ENCODE results near the gene UVSSA.
"Not testable (repeated sequence)": the region's sequence is repeated elsewhere in the genome, so short reads cannot be mapped to it uniquely, and the experiment has no call there.

Gene UVSSA

GRCh38 chr4:1332686-1333085 lies 14.3 kb upstream of the UVSSA start:
- DNase-seq, result no peak

GRCh38 chr4:1333256-1333655 lies 13.8 kb upstream of the UVSSA start:
- DNase-seq, result no peak

GRCh38 chr4:1333851-1334578 lies 13.0 kb upstream of the UVSSA start:
- DNase-seq, result not testable (repeated sequence)

DNA sequence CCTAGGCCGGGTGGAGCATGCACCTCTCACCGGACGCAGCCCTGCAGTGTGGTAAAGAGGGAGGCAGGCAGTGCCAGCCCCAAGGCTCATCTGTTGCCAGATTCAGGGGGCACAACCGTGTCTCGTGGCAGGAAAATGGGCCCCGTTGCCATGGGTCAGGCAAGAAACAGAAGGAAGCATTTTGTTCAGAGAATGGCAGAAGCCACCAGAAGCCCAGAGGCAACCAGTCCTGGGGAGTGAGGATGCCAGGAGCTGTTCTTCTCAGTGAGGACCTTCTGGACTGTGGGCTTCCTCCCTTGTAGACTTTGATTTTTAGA lies 12.5 kb upstream of the UVSSA start:
- no peak for DNase-seq

DNA sequence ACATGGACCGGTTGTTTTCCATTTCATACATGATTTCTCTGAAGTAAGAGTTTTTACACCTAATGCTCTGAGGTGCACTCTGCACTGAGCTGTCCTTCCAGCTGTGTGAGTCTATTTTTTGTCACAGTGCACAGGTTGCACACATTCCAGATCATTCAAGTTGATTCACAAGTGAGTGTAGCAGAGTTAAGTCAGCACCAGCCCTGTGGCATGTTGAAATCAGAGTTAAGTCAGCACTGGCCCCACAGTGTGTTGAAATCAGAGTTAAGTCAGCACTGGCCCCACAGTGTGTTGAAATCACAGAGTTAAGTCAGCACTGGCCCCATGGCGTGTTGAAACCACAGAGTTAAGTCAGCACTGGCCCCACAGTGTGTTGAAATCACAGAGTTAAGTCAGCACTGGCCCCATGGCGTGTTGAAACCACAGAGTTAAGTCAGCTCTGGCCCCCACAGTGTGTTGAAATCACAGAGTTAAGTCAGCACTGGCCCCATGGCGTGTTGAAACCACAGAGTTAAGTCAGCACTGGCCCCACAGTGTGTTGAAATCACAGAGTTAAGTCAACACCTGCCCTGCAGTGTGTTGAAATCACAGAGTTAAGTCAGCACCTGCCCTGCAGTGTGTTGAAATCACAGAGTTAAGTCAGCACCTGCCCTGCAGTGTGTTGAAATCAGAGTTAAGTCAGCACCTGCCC lies 11.7 kb upstream of the UVSSA start:
- DNase-seq, result not testable (repeated sequence)

- DNase-seq, result no peak
Observed at GRCh38 chr4:1336088-1336491, 10.9 kb upstream of the UVSSA start.

DNA sequence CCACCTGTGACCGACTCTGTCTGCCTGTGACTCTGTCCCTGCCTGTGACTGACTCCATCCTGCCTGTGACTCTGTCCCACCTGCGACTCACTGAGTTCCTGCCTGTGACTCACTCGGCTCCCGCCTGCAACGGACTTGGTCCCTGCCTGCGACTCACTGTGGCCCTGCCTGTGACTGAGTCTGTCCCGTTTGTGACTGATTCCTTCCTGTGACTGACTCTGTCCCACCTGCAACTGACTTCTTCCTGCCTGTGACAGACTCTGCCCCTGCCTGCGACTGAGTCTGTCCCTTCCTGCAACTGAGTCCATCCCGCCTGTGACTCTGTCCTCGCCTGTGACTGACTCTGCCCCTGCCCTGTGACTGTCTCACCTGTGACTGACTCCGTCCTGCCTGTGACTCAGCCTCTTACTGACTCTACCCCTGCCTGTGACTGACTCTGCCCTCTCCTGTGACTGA lies 9.6 kb upstream of the UVSSA start:
- DNase-seq, result no peak

DNA sequence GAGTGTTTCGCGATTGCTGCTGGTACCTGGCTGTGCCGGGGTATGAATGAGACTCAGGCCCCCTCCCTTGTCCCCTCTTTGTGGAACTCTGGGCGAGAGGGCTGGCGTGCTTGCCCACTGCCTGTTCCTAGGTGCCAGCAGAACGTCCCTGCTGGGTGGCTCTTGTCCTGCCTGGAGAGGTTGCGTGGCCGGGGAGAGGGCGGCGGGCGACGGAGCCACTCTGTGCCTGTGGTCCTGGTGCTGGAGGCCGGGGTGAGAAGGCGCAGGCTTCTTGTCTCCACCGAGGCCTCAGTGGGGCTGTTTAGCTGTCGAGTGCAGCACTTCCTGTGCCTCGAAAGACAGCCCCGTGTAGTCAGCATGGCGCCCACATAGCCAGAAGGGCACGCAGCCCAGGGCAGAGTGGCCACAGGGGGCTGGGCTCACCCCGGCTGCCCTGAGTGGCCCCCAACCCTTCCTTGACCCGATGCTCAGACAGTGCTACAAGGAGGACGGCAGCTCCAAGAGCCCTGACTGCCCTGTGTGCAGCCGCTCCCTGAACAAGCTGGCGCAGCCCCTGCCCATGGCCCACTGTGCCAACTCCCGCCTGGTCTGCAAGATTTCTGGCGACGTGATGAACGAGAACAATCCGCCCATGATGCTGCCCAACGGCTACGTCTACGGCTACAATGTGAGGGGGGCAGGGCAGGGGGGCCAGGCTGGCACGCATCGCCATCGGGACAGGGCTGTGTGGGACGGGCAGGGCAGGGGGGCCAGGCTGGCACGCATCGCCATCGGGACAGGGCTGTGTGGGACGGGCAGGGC lies 8.9 kb upstream of the UVSSA start:
- DNase-seq, result no peak

- DNase-seq, result no peak
Observed at GRCh38 chr4:1338752-1339414, 8.1 kb upstream of the UVSSA start.

DNA sequence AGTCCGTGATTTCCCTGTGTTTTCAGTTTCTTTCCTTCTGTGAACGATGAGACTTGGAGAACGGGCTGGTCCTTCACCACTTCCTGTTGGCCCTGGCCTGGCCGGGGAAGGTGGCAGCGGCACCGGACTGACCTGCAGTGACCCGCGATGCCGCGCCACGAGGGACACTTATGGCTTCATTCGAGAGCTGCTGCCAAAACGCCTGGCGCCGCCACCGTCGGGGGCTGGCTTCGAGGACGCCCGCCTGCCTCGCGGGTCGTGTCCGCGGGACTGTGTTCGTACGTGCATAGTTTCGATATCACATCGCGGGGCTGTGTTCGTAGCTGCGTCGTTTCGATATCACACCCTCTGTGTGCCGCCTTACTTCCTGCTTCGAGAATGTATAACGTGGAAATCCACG lies 7.5 kb upstream of the UVSSA start:
- DNase-seq, result no peak

- no peak for DNase-seq
Observed at GRCh38 chr4:1340181-1340747, 6.7 kb upstream of the UVSSA start.

- DNase-seq, result no peak
Observed at GRCh38 chr4:1340861-1341260, 6.1 kb upstream of the UVSSA start.

GRCh38 chr4:1342003-1342402 lies 5.0 kb upstream of the UVSSA start:
- DNase-seq, result no peak

DNA sequence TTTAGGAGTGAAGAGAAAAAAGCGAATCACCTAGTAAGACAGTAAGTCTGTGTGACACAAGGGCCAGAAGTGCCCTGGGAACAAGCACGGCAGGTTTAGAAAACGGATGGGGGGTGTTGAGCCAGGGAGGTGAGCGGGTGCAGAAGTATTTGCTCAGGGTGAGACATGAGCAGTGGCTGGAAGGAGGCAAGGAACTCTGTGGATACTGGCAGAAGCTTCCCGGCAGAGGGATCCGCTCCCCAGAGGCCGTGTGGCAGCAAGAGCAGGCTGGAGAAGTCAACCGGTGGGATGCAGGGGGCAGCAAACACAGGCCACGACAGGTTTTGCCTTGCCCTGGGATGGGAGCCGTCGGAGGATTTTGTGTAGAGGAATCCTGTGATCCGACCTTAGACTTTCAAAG lies 2.3 kb upstream of the UVSSA start:
- no peak for DNase-seq

- DNase-seq, result no peak
Observed at GRCh38 chr4:1345903-1346780, 866 bp upstream of the UVSSA start.

DNA sequence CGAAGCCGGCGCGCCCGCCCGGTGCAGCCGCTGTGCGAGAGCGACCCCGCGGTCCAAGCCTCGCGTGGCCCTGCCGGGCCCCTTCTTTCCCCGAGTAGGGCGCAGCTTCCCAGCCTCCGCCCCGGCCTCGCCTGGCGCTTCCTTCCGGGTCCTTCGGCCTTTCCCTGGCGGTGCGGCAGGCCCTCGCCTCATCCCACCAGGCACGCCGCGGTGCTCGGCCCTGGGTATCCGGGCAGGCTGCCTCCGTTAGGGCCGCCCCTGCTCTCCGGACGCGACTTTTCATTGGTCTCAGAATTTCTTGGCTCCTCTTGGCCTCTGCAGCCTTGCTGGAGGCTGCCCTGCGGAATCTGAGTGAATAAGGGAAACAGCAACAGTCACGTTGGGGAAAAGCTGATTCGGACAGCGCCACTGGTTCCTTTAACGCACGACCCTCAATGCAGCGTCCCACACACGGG lies 429 bp downstream of the UVSSA start:
- DNase-seq, result peak; percentile 66

- no peak for DNase-seq
Observed at GRCh38 chr4:1348014-1348513, 1.1 kb downstream of the UVSSA start.

DNA sequence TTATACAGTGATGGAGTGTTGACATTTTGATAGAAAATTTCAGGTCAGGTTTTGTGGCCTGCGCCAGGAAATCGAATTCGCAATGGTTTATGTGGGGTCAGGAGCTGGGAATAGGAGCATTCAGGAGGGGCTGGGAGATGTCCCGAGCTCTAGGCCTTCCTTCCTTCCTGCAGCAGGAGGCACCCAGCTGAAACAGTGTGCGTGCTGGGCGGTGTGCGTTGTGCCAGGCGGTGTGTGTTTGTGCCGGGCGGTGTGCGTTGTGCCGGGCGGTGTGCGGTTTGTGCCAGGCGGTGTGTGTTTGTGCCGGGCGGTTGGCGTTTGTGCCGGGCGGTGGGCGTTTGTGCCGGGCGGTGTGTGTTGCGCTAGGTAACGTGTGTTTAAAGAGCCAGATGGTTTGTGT lies 1.7 kb downstream of the UVSSA start:
- no peak for DNase-seq

GRCh38 chr4:1349359-1350168 lies 2.6 kb downstream of the UVSSA start:
- DNase-seq, result no peak

GRCh38 chr4:1350169-1350520 lies 3.1 kb downstream of the UVSSA start:
- no peak for DNase-seq
